ENCODE results near the gene TCEAL9.

DNA sequence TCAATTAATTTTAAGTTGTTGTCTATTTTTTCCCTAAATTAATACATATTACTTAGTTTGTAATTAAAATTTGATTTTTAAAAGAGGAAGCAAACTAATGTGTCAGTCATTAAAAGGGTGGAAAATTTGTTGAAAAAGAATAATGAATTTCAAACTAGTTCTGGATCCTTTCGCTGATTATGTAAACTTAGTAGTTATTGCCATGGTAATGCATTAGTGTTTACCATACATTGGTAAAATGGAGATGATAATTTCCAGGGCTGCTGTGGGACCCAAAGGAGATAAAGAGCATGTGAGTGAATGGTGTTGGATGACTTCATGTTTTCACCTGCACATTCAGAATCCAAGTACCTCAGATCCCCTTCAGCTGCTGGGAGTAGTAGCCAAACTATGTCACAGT lies 26.6 kb downstream of the TCEAL9 start:
- TF ChIP-seq, protein P1, sequence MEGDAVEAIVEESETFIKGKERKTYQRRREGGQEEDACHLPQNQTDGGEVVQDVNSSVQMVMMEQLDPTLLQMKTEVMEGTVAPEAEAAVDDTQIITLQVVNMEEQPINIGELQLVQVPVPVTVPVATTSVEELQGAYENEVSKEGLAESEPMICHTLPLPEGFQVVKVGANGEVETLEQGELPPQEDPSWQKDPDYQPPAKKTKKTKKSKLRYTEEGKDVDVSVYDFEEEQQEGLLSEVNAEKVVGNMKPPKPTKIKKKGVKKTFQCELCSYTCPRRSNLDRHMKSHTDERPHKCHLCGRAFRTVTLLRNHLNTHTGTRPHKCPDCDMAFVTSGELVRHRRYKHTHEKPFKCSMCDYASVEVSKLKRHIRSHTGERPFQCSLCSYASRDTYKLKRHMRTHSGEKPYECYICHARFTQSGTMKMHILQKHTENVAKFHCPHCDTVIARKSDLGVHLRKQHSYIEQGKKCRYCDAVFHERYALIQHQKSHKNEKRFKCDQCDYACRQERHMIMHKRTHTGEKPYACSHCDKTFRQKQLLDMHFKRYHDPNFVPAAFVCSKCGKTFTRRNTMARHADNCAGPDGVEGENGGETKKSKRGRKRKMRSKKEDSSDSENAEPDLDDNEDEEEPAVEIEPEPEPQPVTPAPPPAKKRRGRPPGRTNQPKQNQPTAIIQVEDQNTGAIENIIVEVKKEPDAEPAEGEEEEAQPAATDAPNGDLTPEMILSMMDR (IDR thresholded peaks at IDR 0.05), result no peak
- no peak for TF ChIP-seq POLR2AphosphoS5 (IDR thresholded peaks at IDR 0.05)
- no peak for TF ChIP-seq POLR2A (IDR thresholded peaks at IDR 0.05)
- no peak for TF ChIP-seq EP300 (IDR thresholded peaks at IDR 0.05; ENCODE audit: low read depth)

Data from transverse colon (tissue), 4 donors.